IPS DF 4.7 (cell line): ENCODE results near the gene IGF2BP1.

ENCODE experiments used
- DNase-seq: peaks from one replicate; pipeline ENCODE4 v3.0.0-alpha.2; 2013; ENCODE audit warnings: low spot score; ENCODE audit errors: extremely low read depth

IGF2BP1 gene

GRCh38 chr17:48997103-48997826 lies at the start of gene IGF2BP1:
Gene IGF2BP1, plus strand, starts transcription at chr17:48997385. Its CDS starts 361 bp downstream, at chr17:48997746.
- no peak for DNase-seq

- no peak for DNase-seq
Measured at GRCh38 chr17:48951572-48951971, 45.6 kb upstream of the IGF2BP1 start.

GRCh38 chr17:48952904-48953303 lies 44.3 kb upstream of the IGF2BP1 start:
- DNase-seq, result no peak

DNA sequence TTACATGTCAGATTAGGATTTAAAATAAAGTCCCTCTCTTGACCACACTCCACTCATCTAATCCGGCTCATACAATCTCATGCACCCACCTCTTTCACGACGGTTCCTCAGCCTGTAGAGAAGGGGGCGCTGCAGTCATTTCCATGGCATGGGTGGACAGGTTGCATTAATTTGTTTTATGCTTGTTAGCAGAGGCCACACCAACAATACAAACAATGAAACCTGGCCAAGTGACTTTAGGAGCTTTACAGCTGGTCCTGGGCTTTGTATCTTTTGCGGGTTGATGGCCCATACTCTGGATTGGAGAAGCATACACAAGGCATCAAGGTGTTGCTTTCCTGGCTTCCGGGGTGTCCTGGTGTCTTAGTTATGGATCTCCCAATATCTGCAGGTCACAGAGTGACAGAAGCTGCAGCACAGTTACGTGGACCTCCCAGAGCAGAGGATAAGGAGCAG lies 42.9 kb upstream of the IGF2BP1 start:
- DNase-seq, result no peak

GRCh38 chr17:48960834-48961515 lies 36.2 kb upstream of the IGF2BP1 start:
- no peak for DNase-seq

DNA sequence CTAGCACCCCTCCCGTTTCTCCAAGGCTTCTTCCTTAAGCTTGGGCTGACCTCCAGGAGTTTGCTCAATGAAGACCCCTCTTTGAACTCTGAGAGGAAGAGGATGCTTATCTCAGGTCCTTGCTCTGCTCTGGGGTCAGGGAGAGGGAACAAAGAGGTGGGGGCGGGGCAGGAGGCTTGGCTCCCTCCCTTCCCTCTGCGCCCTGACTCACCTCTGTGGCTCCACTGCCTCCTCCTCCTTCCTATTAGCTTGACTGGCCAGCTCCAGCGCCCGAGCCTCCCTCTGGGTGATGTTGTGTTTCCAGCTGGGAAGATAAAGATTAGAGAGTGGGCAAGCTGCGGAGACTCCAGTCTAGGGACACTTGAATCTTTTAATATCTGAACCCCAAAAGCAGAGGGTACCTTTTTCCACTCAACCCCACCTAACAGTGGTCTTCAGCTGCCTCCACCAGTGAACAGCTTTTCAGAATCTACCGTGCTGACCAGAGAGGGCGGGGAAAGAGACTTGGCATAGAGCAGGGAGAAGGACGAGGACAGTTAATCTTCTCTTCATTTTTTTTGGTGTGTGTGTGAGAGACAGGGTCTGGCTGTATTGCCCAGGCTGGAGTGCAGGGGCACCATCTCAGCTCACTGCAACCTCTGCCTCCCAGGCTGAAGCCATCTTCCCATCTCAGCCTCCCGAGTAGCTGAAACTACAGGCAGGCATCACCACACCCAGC lies 35.5 kb upstream of the IGF2BP1 start:
- DNase-seq, result no peak

- DNase-seq, result no peak
Measured at GRCh38 chr17:48970224-48970623, 27.0 kb upstream of the IGF2BP1 start.

DNA sequence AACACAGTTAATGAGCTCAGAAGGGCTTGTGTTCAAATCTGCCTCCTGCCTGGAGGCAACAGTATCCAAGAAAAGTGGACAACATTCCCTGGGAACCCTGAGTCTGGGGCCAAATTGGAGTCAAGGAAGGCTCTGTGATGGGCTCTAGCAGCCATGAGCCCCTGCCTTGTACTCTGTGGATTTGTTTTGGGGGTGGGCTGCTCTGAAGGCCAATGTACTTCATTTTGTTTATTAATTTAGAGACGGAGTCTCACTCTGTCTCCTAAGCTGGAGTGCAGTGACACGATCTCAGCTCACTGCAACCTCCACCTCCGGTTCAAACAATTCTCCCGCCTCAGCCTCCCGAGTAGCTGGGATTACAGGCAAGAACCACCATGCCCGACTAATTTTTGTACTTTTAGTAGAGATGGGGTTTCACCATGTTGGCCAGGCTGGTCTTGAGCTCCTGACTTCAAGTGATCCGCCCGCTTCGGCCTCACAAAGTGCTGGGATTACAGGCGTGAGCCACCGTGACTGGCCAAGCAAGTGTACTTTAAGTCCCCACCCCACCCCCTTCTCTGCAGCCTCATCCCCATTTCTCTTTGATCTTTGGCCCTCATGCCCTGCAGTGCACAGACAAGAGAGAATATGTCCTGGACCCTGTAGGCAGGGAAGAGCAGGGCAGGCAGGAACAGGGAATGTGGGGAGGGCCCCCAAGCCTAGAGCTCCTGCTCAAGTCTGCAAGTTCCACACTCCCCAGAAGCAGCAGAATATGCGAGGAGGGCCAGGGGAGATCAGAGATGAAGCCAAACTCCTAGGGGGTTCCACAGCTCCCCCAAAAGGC lies 26.1 kb upstream of the IGF2BP1 start:
- DNase-seq, result no peak

GRCh38 chr17:48972749-48973097 lies 24.5 kb upstream of the IGF2BP1 start:
- no peak for DNase-seq

GRCh38 chr17:48973806-48974205 lies 23.4 kb upstream of the IGF2BP1 start:
- DNase-seq, result no peak

GRCh38 chr17:48981927-48982539 lies 15.2 kb upstream of the IGF2BP1 start:
- no peak for DNase-seq

- no peak for DNase-seq
Measured at GRCh38 chr17:48985436-48986245, 11.5 kb upstream of the IGF2BP1 start.

- no peak for DNase-seq
Measured at GRCh38 chr17:48989100-48989499, 8.1 kb upstream of the IGF2BP1 start.

GRCh38 chr17:48990882-48991357 lies 6.3 kb upstream of the IGF2BP1 start:
- DNase-seq, result no peak

- DNase-seq, result no peak
Measured at GRCh38 chr17:48992444-48992843, 4.7 kb upstream of the IGF2BP1 start.

GRCh38 chr17:48993305-48993704 lies 3.9 kb upstream of the IGF2BP1 start:
- no peak for DNase-seq

- no peak for DNase-seq
Measured at GRCh38 chr17:48993951-48994350, 3.2 kb upstream of the IGF2BP1 start.

DNA sequence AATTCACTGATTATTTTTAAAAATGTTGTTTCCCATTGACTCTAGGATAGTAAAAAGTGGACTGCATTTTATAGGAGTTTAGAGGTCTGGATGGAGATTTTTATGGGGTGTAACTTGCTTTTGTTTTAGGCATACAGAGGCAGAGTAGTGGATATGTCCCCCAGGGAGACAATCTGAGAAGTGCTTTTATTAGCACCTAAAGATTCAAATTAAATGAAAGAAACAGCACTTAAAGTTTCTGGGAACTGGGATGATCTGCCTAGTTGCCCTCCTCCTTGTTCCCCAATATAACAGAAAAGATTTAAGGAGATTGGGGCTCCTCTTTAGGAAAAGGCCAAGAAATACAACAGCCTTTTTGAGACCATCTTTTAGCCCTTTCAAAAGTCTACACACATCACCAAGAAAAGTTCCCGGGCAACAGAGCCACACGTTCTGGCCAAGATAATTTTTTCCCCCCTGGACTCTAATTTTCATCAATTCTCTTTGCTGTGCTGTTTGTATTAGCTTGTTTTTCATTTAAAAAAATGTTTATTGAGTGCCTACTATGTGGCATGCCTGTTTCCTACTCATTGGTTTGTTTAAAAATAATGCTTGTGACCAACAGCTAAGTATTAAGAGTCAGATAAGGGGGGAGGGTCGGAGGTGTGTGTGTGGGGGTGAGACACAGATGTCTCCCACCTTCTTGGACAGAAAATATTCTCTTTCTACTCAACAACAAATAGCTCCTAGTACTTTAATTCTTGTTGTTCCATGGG lies 2.5 kb upstream of the IGF2BP1 start:
- no peak for DNase-seq

- no peak for DNase-seq
Measured at GRCh38 chr17:48995304-48995973, 1.7 kb upstream of the IGF2BP1 start.
